SKM-1 treated with dmso at 0.1 percent for 144 hours (cell line): ENCODE results near the gene TRIM72.
"Not testable (repeated sequence)": the region's sequence is repeated elsewhere in the genome, so short reads cannot be mapped to it uniquely, and the experiment has no call there.

Source experiments
- DNase-seq: peaks from one replicate; lab custom pipeline; 2025; ENCODE audit not compliant: unreplicated experiment; lab: John Stamatoyannopoulos, UW

TRIM72 gene

GRCh38 chr16:31190818-31191444 is 23.0 kb upstream of the TRIM72 start:
- DNase-seq, result no peak

GRCh38 chr16:31191697-31192428 is 22.1 kb upstream of the TRIM72 start:
- DNase-seq, result no peak

- DNase-seq, result no peak
Measured at GRCh38 chr16:31192856-31193642, 20.9 kb upstream of the TRIM72 start.

- no peak for DNase-seq
Measured at GRCh38 chr16:31193874-31194273, 20.0 kb upstream of the TRIM72 start.

- no peak for DNase-seq
Measured at GRCh38 chr16:31194898-31195297, 19.0 kb upstream of the TRIM72 start.

- not testable (repeated sequence) for DNase-seq
Measured at GRCh38 chr16:31195861-31196260, 18.1 kb upstream of the TRIM72 start.

- no peak for DNase-seq
Measured at GRCh38 chr16:31196324-31197088, 17.4 kb upstream of the TRIM72 start.

- DNase-seq, result no peak
Measured at GRCh38 chr16:31198207-31198882, 15.6 kb upstream of the TRIM72 start.

- DNase-seq, result no peak
Measured at GRCh38 chr16:31199430-31200041, 14.4 kb upstream of the TRIM72 start.

GRCh38 chr16:31200111-31200510 is 13.8 kb upstream of the TRIM72 start:
- not testable (repeated sequence) for DNase-seq

GRCh38 chr16:31200821-31201568 is 12.9 kb upstream of the TRIM72 start:
- DNase-seq, result peak; percentile 31

- peak; percentile 64 for DNase-seq
Measured at GRCh38 chr16:31201582-31202413, 12.1 kb upstream of the TRIM72 start.

GRCh38 chr16:31202414-31203375 is 11.2 kb upstream of the TRIM72 start, which contains the start of gene PYCARD:
Gene PYCARD, minus strand, starts transcription at chr16:31202760. Its CDS starts 70 bp downstream, at chr16:31202690.
- peak; percentile 73 for DNase-seq

- no peak for DNase-seq
Measured at GRCh38 chr16:31204871-31205666, 8.8 kb upstream of the TRIM72 start.

GRCh38 chr16:31206776-31207175 is 7.1 kb upstream of the TRIM72 start:
- no peak for DNase-seq

GRCh38 chr16:31213342-31213741 is 577 bp upstream of the TRIM72 start:
- DNase-seq, result no peak
